GM19395 (cell line): ENCODE measurements around the gene RNGTT.
"Not testable (repeated sequence)": the region's sequence is repeated elsewhere in the genome, so short reads cannot be mapped to it uniquely, and the experiment has no call there.

Experiments used
- ATAC-seq: cut with Tn5 transposase; IDR thresholded peaks from one replicate; pipeline ENCODE4 v1.9.1; 2021; ENCODE audit warnings: mild to moderate bottlenecking, moderate library complexity; ENCODE audit not compliant: unreplicated experiment

The RNGTT gene

GRCh38 chr6:88972504-88973423 is 9.3 kb upstream of the RNGTT start:
- ATAC-seq, result no peak

DNA sequence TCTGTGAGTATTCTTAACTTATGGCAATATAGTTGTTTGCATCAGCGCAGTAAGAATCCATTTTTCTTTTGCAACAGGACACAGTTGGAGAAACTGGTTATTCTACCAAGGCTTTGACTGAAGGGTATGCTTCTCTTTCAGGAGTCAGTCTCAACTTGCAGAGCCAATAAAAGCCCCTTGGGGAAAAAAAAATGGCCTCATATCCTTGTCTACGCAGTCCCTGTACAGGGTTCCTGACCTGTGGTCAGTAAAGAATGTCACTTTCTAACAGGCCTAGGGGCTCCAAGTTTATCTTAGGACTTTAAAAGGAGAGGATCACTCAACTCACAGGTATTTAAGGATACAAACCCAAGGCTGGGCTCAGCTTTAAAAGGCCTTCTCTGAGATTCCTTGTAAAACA is 6.9 kb upstream of the RNGTT start:
- ATAC-seq, result no peak

DNA sequence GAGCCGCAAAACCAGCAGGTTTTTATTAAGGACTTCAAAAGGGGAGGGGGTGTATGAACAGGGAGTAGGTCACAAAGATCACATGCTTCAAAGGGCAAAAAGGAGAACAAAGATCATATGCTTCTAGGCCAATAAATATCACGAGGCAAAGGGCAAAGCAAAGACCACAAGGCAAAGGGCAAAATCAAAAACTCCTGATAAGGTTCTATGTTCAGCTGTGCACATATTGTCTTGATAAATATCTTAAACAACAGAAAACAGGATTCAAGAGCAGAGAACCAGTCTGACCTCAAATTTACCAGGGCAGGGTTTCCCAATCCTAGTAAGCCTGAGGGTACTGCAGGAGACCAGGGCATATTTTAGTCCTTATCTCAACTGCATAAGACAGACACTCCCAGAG is 5.8 kb upstream of the RNGTT start:
- ATAC-seq, result not testable (repeated sequence)

- no peak for ATAC-seq
Observed at GRCh38 chr6:88967891-88968290, 4.5 kb upstream of the RNGTT start.

- no peak for ATAC-seq
Observed at GRCh38 chr6:88965691-88966090, 2.3 kb upstream of the RNGTT start.

DNA sequence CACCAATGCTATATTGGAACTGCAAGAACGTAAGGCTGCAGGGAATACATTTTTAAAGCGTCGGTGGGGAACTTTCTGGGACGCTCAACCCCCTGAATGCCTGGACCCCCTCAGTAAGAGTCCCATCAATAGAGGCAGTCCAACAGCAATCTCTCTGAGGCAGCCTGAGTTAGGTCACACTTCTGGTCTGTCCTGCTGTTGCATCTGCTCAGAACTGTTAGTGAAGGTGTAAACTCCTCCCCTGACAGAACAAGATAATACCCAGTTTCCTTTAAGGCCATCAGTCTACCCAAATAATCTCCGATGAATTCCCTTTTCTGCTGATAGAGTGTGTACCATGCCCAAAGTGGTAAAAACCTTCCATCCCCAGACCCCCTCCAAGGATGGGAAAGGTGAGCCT is 1.1 kb upstream of the RNGTT start:
- ATAC-seq, result no peak

DNA sequence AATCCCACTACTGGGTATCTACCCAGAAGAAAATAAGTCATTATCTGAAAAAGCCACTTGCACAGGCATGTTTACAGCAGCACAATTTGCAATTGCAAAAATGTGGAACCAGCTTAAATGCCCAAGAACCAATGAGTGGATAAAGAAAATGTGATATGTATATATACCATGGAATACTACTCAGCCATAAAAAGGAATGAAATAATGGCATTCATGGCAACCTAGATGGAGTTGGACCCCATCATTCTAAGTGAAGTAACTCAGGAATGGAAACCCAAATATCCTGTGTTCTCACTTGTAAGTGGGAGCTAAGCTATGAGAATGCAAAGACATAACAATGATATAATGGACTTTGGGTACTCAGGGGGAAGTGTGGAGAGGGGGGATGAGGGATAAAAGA is 4.6 kb downstream of the RNGTT start:
- ATAC-seq, result no peak

DNA sequence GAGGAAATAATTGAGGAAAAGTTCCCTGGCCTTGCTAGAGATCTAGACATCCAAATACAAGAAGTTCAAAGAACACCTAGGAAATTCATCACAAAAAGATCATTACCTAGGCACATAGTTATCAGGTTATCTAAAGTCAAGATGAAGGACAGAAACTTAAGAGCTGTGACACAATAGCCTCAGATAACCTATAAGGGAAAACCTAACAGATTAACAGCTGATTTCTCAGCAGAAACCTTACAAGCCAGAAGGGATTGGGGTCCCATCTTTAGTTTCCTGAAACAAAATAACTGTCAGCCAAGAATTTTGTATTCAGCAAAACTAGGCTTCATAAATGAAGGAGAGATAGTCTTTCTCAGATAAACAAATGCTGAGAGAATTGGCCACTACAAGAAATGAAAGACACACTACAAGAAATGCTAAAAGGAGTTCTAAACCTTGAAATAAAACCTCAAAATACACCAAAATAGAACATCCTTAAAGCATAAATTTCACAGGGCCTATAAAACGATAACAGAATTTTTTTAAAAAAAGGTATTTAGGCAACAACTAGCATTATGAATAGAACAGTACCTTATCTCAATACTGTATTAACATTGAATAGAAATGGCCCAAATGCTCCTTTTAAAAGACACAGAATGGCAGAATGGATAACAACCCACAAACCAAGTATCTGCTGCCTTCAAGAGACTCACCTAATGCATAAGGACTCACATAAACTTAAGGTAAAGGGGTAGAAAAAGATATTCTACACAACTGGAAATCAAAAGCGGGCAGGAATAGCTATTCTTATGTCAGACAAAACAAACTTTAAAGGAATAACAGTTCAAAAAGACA is 9.7 kb downstream of the RNGTT start:
- ATAC-seq, result no peak

DNA sequence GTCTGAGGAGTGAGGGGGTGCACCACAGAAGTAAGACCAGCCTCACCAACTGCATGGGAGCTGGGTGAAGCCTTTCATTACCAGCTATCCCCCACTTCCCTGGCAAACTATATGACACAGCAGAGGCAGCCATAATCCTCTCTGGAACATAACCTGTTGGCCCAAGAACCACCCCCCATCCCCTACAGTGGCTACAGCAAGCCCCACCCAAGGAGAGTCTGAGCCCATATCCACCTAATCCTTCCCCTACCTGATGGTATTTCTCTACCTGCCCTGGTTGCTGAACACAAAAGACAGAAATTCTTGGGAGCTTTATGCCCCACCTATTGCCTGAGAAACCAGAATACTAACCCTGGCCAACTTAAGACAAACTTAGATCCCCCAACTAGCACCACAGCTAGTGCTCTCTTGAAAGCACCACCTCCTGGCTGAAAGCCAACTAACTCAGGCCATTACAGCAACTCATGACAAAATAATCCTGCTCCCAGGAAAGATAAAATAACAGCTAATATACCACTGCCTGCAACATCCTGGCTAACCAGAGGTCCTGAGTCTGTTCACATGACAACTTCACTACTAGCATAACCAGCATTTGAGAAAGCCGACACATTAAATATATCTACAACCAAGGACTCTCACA is 11.2 kb downstream of the RNGTT start:
- ATAC-seq, result no peak

- ATAC-seq, result no peak
Observed at GRCh38 chr6:88945415-88946008, 17.9 kb downstream of the RNGTT start.

DNA sequence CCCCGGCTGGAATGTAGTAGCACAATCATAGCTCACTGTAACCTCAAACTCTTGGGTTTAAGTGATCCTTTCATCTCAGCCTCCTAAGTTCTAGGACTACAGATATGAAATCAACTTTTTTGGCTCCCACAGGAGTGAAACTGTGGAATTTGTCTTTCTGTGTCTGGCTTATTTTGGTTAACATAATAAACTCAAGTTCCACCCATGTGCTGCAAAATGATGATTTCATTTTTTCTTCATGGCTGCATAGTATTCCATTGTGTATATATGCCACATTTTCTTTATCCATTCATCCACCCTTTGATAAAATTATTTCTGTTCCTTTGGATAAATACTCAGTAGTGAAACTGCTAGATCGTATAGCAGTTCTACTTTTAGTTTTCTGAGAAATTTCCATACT is 29.9 kb downstream of the RNGTT start:
- ATAC-seq, result no peak

GRCh38 chr6:88932019-88932418 is 31.4 kb downstream of the RNGTT start:
- ATAC-seq, result not testable (repeated sequence)

DNA sequence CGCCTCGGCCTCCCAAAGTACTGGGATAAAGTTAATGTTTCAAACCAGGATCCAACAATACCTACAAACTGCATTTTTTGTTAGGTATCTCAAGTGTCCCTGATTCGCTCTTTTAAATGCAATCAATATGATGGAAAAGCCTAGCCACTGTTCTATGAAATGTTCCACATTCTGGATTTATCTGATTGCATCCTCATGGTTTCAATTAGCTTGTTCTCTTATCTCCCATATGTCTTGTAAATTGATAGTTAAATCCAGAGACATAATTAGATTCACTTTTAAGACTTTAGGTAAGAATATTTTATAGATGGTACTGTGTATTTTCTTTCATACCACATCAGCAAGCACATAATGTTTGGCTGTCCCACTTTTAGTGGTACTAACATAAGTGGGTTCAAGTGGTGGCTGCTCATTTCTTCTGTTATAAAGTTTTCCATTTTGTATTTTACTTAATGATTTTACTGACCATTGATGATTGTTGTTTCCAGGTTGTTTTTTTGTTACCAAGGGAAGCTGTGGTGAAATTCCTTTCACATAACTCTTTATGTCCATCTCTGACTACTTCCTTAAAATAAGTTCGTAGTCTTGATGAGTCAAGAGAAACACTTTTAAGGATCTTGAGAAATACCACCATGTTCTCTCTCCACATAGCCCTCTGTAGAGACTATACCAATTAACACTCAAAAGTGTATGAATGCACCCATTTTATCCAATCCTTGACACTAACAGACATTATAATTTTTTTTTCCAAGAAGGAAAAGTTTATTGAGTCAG is 40.5 kb downstream of the RNGTT start:
- ATAC-seq, result no peak

GRCh38 chr6:88921734-88922133 is 41.7 kb downstream of the RNGTT start:
- ATAC-seq, result no peak

GRCh38 chr6:88920774-88921733 is 42.4 kb downstream of the RNGTT start:
- ATAC-seq, result no peak

- ATAC-seq, result no peak
Observed at GRCh38 chr6:88920088-88920487, 43.3 kb downstream of the RNGTT start.

GRCh38 chr6:88919032-88919431 is 44.4 kb downstream of the RNGTT start:
- no peak for ATAC-seq

GRCh38 chr6:88916615-88917208 is 46.7 kb downstream of the RNGTT start:
- ATAC-seq, result no peak
